B cell (primary cell): Measurements from ENCODE around the gene FCER1G. TPM values are rescaled to one million over a fixed set of nuclear protein-coding genes. Genes with fewer than 3 reads are reported as not detected.
A peak's percentile ranks its signal among the peaks of the same experiment; 100 is the strongest.

Source experiments
- ATAC-seq: fragments of 200-7000 bp; cut with Tn5 transposase; one replicate; pipeline ENCODE4 v1.10.0; 2021; ENCODE audit warnings: low read depth, mild to moderate bottlenecking, moderate number of reproducible peaks, moderate library complexity
- CTCF ChIA-PET: fragments of 350-600 bp; sonication (Branson Sonifier 250); formaldehyde crosslinking; loops from one replicate; lab custom pipeline; 2021; ENCODE audit warnings: antibody characterized with exemption, inconsistent platforms; lab: Charles Lee
- POLR2A ChIA-PET: fragments of 350-600 bp; sonication (Branson Sonifier 250); formaldehyde crosslinking; loops from one replicate; lab custom pipeline; 2021; ENCODE audit warnings: antibody characterized with exemption; lab: Charles Lee
- DNase-seq: peaks from one replicate; pipeline ENCODE4 v3.0.0; 2013
- H2AFZ ChIP-seq: 2 replicates; pipeline ENCODE4 v1.6.1; 2012; ENCODE audit warnings: mild to moderate bottlenecking, low read depth, low read length; ENCODE audit not compliant: insufficient read depth, poor library complexity, severe bottlenecking
- H3K27ac ChIP-seq, 2 donors: 1 replicate in 1 of 2; 2 replicates in 1 of 2; pipeline ENCODE4 v1.5.1; 2012 to 2013; ENCODE audit warnings: low read length in 2 of 2, mild to moderate bottlenecking in 2 of 2, moderate library complexity in 1 of 2
- H3K27me3 ChIP-seq, 4 experiments: fragments of 200-600 bp in 1 of 4; sonication (generic) in 1 of 4; replicated peaks in 1 of 4; 1 replicate in 2 of 4; 2 replicates in 2 of 4; pipeline versions ENCODE4 v1.6.1 to v1.7.0; 2013 to 2016; ENCODE audit warnings: low read length in 3 of 4, mild to moderate bottlenecking in 2 of 4, mixed read lengths in 1 of 4, moderate library complexity in 1 of 4; ENCODE audit not compliant: insufficient read depth in 4 of 4, control insufficient read depth in 3 of 4; ENCODE audit errors: control extremely low read depth in 1 of 4
- H3K36me3 ChIP-seq, 2 experiments: replicated peaks in 1 of 2; 1 replicate in 1 of 2; 2 replicates in 1 of 2; pipeline versions ENCODE4 v1.6.1 to v1.7.1; 2013; ENCODE audit warnings: low read length in 1 of 2; ENCODE audit not compliant: insufficient read depth in 2 of 2, control insufficient read depth in 1 of 2; ENCODE audit errors: control extremely low read depth in 1 of 2, extremely low read depth in 1 of 2
- H3K4me1 ChIP-seq, 2 donors: fragments of 200-600 bp in 1 of 2; sonication (generic) in 1 of 2; 1 replicate in 1 of 2; 2 replicates in 1 of 2; pipeline versions ENCODE4 v1.5.1 to v1.6.1; 2013 to 2017; ENCODE audit warnings: low read length in 2 of 2; ENCODE audit not compliant: control insufficient read depth in 2 of 2, insufficient read depth in 2 of 2
- H3K4me2 ChIP-seq: replicated peaks from 2 replicates; pipeline ENCODE3; 2012; ENCODE audit warnings: mild to moderate bottlenecking, low read depth, low read length; ENCODE audit not compliant: poor library complexity, severe bottlenecking
- H3K4me3 ChIP-seq, 5 experiments: fragments of 200-600 bp in 1 of 5; sonication (generic) in 1 of 5; 1 replicate in 3 of 5; 2 replicates in 2 of 5; pipeline versions ENCODE4 v1.5.1 to v1.7.0; 2011 to 2016; ENCODE audit warnings: low read length in 4 of 5, mild to moderate bottlenecking in 4 of 5, low read depth in 2 of 5, control low read depth in 1 of 5, moderate library complexity in 1 of 5; ENCODE audit not compliant: insufficient read depth in 1 of 5; ENCODE audit errors: control extremely low read depth in 1 of 5, extremely low read depth in 1 of 5
- H3K79me2 ChIP-seq: fragments of 200-600 bp; sonication (generic); one replicate; pipeline ENCODE4 v1.6.0; 2016; ENCODE audit warnings: low read length; ENCODE audit not compliant: control insufficient read depth, insufficient read depth
- H3K9ac ChIP-seq: fragments of 200-600 bp; sonication (generic); 2 replicates; pipeline ENCODE4 v1.6.1; 2017; ENCODE audit warnings: mild to moderate bottlenecking, low read length, moderate library complexity
- H3K9me3 ChIP-seq, 3 donors: one replicate each; pipeline versions ENCODE4 v1.6.1 to v1.7.1; 2013; ENCODE audit warnings: low read length in 2 of 3; ENCODE audit not compliant: control insufficient read depth in 2 of 3, insufficient read depth in 1 of 3; ENCODE audit errors: control extremely low read depth in 1 of 3
- H4K20me1 ChIP-seq: 2 replicates; pipeline ENCODE4 v1.6.0; 2012; ENCODE audit warnings: mild to moderate bottlenecking, low read length; ENCODE audit not compliant: insufficient read depth, control insufficient read depth, poor library complexity, severe bottlenecking
- H3K27ac Mint-ChIP-seq: one replicate; pipeline ENCODE4 v1.8.0; 2021; ENCODE audit warnings: mixed read lengths
- H3K27me3 Mint-ChIP-seq: one replicate; pipeline ENCODE4 v1.8.0; 2021; ENCODE audit warnings: mixed read lengths
- H3K4me1 Mint-ChIP-seq: one replicate; pipeline ENCODE4 v1.8.0; 2021; ENCODE audit warnings: mixed read lengths
- H3K4me3 Mint-ChIP-seq: one replicate; pipeline ENCODE4 v1.8.0; 2021; ENCODE audit warnings: mixed read lengths
- H3K9me3 Mint-ChIP-seq: one replicate; pipeline ENCODE4 v1.8.0; 2022; ENCODE audit warnings: mixed read lengths; ENCODE audit not compliant: insufficient read depth
- EZH2 ChIP-seq: IDR thresholded peaks from 2 replicates; pipeline ENCODE4 v1.6.1; 2012; ENCODE audit warnings: borderline replicate concordance, low read depth, mild to moderate bottlenecking, moderate library complexity, low read length; ENCODE audit not compliant: insufficient read depth, poor library complexity, severe bottlenecking
- WGBS: methylation state at CpG from one replicate; pipeline ENCODE4 v1.1.5; 2013; ENCODE audit warnings: missing lambda C conversion rate; ENCODE audit not compliant: insufficient coverage; 5-methylcytosine and 5-hydroxymethylcytosine counted together
- intact Hi-C: fragments of 100-400 bp; cut with micrococcal nuclease; formaldehyde crosslinking; loops from one replicate; pipeline ENCODE4 v1.10.0; 2022
- polyA plus RNA-seq: library from polyadenylated mRNA; depleted of rRNA; stranded (reverse); fragments of >200 nt; gene quantifications from 2 replicates; pipeline ENCODE4 v1.2.3, GENCODE V29; 2012
- total RNA-seq, 2 donors: library from RNA; stranded (reverse); fragments of 120-200 nt in 1 of 2; gene quantifications; 1 replicate in 1 of 2; 2 replicates in 1 of 2; pipeline versions ENCODE4 v1.2.3 to v1.2.4, GENCODE V29; 2013 to 2022
- TF ChIP-seq, protein P1 (sequence below): fragments of 200-600 bp; IDR thresholded peaks from one replicate; pipeline ENCODE4 v1.8.0; 2022; ENCODE audit warnings: antibody characterized with exemption, mild to moderate bottlenecking

The FCER1G gene
- total and polyA plus RNA-seq, 2 donors (not counting 1 experiment from before 2014, with no cell fraction given): 0.76 to 13.6 TPM

GRCh38 chr1:161196111-161196510 lies 19.0 kb upstream of the FCER1G start:
- Histone ChIP-seq H3K4me2 (no peak overlapping the region), H3K36me3 (no peaks in the 10 kb centered on the region), H4K20me1 (no peaks in the 10 kb centered on the region), H3K4me3 (no peak overlapping the region), H3K27ac (no peak overlapping the region), H3K9me3 (no peaks in the 10 kb centered on the region), H3K27me3 (no peaks in the 10 kb centered on the region), H3K9ac (no peak overlapping the region), H2AFZ (no peak overlapping the region), H3K4me1 (peaks cover 40 to 56% of the 10 kb centered on the region in 2 donors), H3K79me2 (peaks cover 20% of the 10 kb centered on the region)
- Mint-ChIP-seq H3K9me3 (no peaks in the 10 kb centered on the region), H3K27me3 (no peaks in the 10 kb centered on the region), H3K4me1 (peaks cover 46% of the 10 kb centered on the region), H3K4me3 (no peak overlapping the region), H3K27ac (peak overlapping the region; percentile 50)
- no peak for ATAC-seq
- POLR2A ChIA-PET: no interaction called here
- intact Hi-C loops: no loop called here
- no peak for DNase-seq
- no peak for TF ChIP-seq EZH2
- TF ChIP-seq, protein P1, sequence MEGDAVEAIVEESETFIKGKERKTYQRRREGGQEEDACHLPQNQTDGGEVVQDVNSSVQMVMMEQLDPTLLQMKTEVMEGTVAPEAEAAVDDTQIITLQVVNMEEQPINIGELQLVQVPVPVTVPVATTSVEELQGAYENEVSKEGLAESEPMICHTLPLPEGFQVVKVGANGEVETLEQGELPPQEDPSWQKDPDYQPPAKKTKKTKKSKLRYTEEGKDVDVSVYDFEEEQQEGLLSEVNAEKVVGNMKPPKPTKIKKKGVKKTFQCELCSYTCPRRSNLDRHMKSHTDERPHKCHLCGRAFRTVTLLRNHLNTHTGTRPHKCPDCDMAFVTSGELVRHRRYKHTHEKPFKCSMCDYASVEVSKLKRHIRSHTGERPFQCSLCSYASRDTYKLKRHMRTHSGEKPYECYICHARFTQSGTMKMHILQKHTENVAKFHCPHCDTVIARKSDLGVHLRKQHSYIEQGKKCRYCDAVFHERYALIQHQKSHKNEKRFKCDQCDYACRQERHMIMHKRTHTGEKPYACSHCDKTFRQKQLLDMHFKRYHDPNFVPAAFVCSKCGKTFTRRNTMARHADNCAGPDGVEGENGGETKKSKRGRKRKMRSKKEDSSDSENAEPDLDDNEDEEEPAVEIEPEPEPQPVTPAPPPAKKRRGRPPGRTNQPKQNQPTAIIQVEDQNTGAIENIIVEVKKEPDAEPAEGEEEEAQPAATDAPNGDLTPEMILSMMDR: no peak
- WGBS: 100% methylated on average over 6 of the region's 7 CpGs
- CTCF ChIA-PET: interaction anchor here (2.1 to 2.3 kb wide), 3 partner anchors 10 to 29 kb away, joined by 5 to 13 read pairs (median 6); no protein-coding TSS in a partner anchor

- Histone ChIP-seq H3K27ac (no peak overlapping the region), H4K20me1 (no peaks in the 10 kb centered on the region), H3K36me3 (no peaks in the 10 kb centered on the region), H3K4me3 (no peak overlapping the region), H3K9ac (no peak overlapping the region), H3K27me3 (no peaks in the 10 kb centered on the region), H3K79me2 (peaks cover 20% of the 10 kb centered on the region), H3K4me1 (peaks cover 46 to 61% of the 10 kb centered on the region in 2 donors), H3K9me3 (no peaks in the 10 kb centered on the region), H2AFZ (no peak overlapping the region), H3K4me2 (no peak overlapping the region)
- ChIA-PET CTCF (interaction anchor here (0.7 kb wide), 1 partner anchor 11 kb away, joined by 3 read pairs; no protein-coding TSS in a partner anchor), POLR2A (no interaction called here)
- Mint-ChIP-seq H3K27ac (no peak overlapping the region), H3K4me1 (peaks cover 51% of the 10 kb centered on the region), H3K4me3 (no peak overlapping the region), H3K9me3 (no peaks in the 10 kb centered on the region), H3K27me3 (no peaks in the 10 kb centered on the region)
- intact Hi-C loops: no loop called here
- WGBS: 92% methylated on average over 20 of the region's 27 CpGs
- no peak for DNase-seq
- no peak for ATAC-seq
- TF ChIP-seq, protein P1: no peak
- TF ChIP-seq EZH2: no peak
Observed at GRCh38 chr1:161196521-161197451, 18.3 kb upstream of the FCER1G start.
